Liver (tissue), 9 donors: ENCODE data around the gene MYL1. TPM values are rescaled to one million over a fixed set of nuclear protein-coding genes. Genes with fewer than 3 reads are reported as not detected.

Experiments used
- DNase-seq: peaks from one replicate; pipeline ENCODE4 v3.0.0-alpha.2; 2017; ENCODE audit warnings: low spot score
- H3K27ac ChIP-seq, 2 donors: one replicate each; pipeline ENCODE4 v1.7.0; 2013; ENCODE audit warnings: inconsistent platforms in 2 of 2, low read length in 2 of 2, control low read depth in 1 of 2, low read depth in 1 of 2, mild to moderate bottlenecking in 1 of 2
- H3K27me3 ChIP-seq, 4 donors: one replicate each; pipeline versions ENCODE4 v1.6.1 to v1.7.0; 2013; ENCODE audit warnings: low read length in 3 of 4, inconsistent platforms in 1 of 4, mild to moderate bottlenecking in 1 of 4, moderate library complexity in 1 of 4; ENCODE audit not compliant: control insufficient read depth in 4 of 4, insufficient read depth in 4 of 4
- H3K36me3 ChIP-seq, 4 donors: one replicate each; pipeline versions ENCODE4 v1.6.1 to v1.7.0; 2013; ENCODE audit warnings: low read length in 3 of 4, mild to moderate bottlenecking in 3 of 4, low read depth in 1 of 4, moderate library complexity in 1 of 4; ENCODE audit not compliant: control insufficient read depth in 4 of 4, insufficient read depth in 3 of 4
- H3K4me1 ChIP-seq, 4 donors: one replicate each; pipeline versions ENCODE4 v1.6.1 to v1.7.0; 2013; ENCODE audit warnings: low read length in 3 of 4, mild to moderate bottlenecking in 3 of 4, moderate library complexity in 1 of 4; ENCODE audit not compliant: control insufficient read depth in 4 of 4, insufficient read depth in 4 of 4
- H3K4me3 ChIP-seq, 3 donors: one replicate each; pipeline versions ENCODE4 v1.6.1 to v1.7.0; 2013; ENCODE audit warnings: low read length in 3 of 3, control low read depth in 1 of 3, low read depth in 1 of 3, mild to moderate bottlenecking in 1 of 3
- H3K9ac ChIP-seq, 2 donors: one replicate each; pipeline ENCODE4 v1.7.0; 2013; ENCODE audit warnings: low read length in 2 of 2, mild to moderate bottlenecking in 2 of 2, moderate library complexity in 2 of 2, control low read depth in 1 of 2, low read depth in 1 of 2
- H3K9me3 ChIP-seq, 4 donors: one replicate each; pipeline versions ENCODE4 v1.6.1 to v1.7.0; 2013; ENCODE audit warnings: low read length in 3 of 4; ENCODE audit not compliant: control insufficient read depth in 4 of 4
- EGR1 ChIP-seq, 2 donors: IDR thresholded peaks; 2 replicates each; pipeline ENCODE4 v1.6.1; 2016 to 2018; ENCODE audit warnings: antibody characterized with exemption in 2 of 2, low read depth in 2 of 2
- FOXA1 ChIP-seq: IDR thresholded peaks from 2 replicates; pipeline ENCODE4 v1.6.1; 2016; ENCODE audit warnings: antibody characterized with exemption
- FOXA2 ChIP-seq: IDR thresholded peaks from 2 replicates; pipeline ENCODE4 v1.6.1; 2016; ENCODE audit warnings: antibody characterized with exemption
- GABPA ChIP-seq, 2 donors: IDR thresholded peaks in 1 of 2; conservative IDR thresholded peaks in 1 of 2; 2 replicates each; pipeline ENCODE4 v1.6.1; 2016; ENCODE audit warnings: antibody characterized with exemption in 2 of 2, mild to moderate bottlenecking in 1 of 2, moderate library complexity in 1 of 2
- HNF4A ChIP-seq, 2 donors: conservative IDR thresholded peaks; 2 replicates each; pipeline ENCODE4 v1.6.1; 2016; ENCODE audit warnings: antibody characterized with exemption in 2 of 2, mild to moderate bottlenecking in 2 of 2
- HNF4G ChIP-seq: IDR thresholded peaks from 2 replicates; pipeline ENCODE4 v1.6.1; 2016; ENCODE audit warnings: antibody characterized with exemption
- JUND ChIP-seq, 2 donors: IDR thresholded peaks; 2 replicates each; pipeline ENCODE4 v1.6.1; 2016; ENCODE audit warnings: antibody characterized with exemption in 2 of 2
- NR2F2 ChIP-seq: IDR thresholded peaks from 2 replicates; pipeline ENCODE4 v1.6.1; 2016; ENCODE audit warnings: antibody characterized with exemption
- RAD21 ChIP-seq, 2 donors: IDR thresholded peaks; 2 replicates each; pipeline ENCODE4 v1.6.1; 2016; ENCODE audit warnings: antibody characterized with exemption in 2 of 2, mild to moderate bottlenecking in 2 of 2
- SP1 ChIP-seq: IDR thresholded peaks from 2 replicates; pipeline ENCODE4 v1.6.1; 2018; ENCODE audit warnings: antibody characterized with exemption, mild to moderate bottlenecking
- TAF1 ChIP-seq: conservative IDR thresholded peaks from 2 replicates; pipeline ENCODE4 v1.6.1; 2016; ENCODE audit warnings: antibody characterized with exemption, mild to moderate bottlenecking
- YY1 ChIP-seq: IDR thresholded peaks from 2 replicates; pipeline ENCODE4 v1.6.1; 2016; ENCODE audit warnings: antibody characterized with exemption, mild to moderate bottlenecking
- WGBS: extraction: QIAGEN DNeasy Blood & Tissue Kit; methylation state at CpG from one replicate; pipeline ENCODE4 v1.1.7; 2013; 5-methylcytosine and 5-hydroxymethylcytosine counted together
- polyA plus RNA-seq, 2 donors: library from polyadenylated mRNA; stranded (reverse) in 1 of 2; unstranded in 1 of 2; fragments of 200-250 nt in 1 of 2; fragments of >200 nt in 1 of 2; fragmentation: Nextera tagmentation in 1 of 2; extraction: Ambion mirVana in 1 of 2; gene quantifications; one replicate each; pipeline versions ENCODE4 v1.2.1 to v1.2.3, GENCODE V29; 2013 to 2015
- total RNA-seq, 2 donors: library from RNA; depleted of rRNA; stranded (reverse); fragments of >200 nt; gene quantifications; one replicate each; pipeline ENCODE4 v1.2.3, GENCODE V29; 2014
- TF ChIP-seq, protein P1 (sequence below): IDR thresholded peaks from 2 replicates; pipeline ENCODE4 v1.6.1; 2016; ENCODE audit warnings: antibody characterized with exemption
- TF ChIP-seq, protein P2 (sequence below): fragments of 150-350 bp; IDR thresholded peaks from 2 replicates; pipeline ENCODE4 v1.5.1; 2017; ENCODE audit warnings: improper control_type of control experiment, low read depth, low read length; ENCODE audit not compliant: missing input control
- TF ChIP-seq, protein P3 (sequence below): IDR thresholded peaks from 2 replicates; pipeline ENCODE4 v1.6.1; 2016; ENCODE audit warnings: antibody characterized with exemption, mild to moderate bottlenecking
- TF ChIP-seq, protein P4 (sequence below): IDR thresholded peaks from 2 replicates; pipeline ENCODE4 v1.6.1; 2016; ENCODE audit warnings: antibody characterized with exemption
- donor health status: healthy.
- donor health status: healthy.
- donor health status: healthy.
- donor health status: healthy.
- donor health status: healthy.

MYL1 gene
- total and polyA plus RNA-seq, 4 donors: not detected

DNA sequence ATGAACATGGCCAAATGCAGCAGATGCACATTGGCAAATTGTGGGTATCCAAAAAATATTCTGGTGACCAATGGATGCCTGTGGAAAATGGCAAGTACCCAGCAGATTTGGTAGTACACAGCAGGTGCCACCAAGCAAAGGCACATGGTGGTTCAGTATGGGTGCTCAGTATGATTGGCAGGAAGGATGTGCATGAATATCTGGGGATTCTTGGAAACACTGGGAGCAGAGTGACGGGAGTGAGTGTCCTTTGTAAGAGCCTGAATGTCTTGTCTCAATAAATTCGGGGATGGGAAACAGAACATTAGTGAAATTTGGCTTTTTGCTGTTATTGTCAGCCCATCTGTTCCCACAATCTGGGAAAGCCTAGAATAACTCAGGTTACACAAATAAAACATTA is 52.9 kb downstream of the MYL1 start:
- Histone ChIP-seq H3K36me3 (no peaks in the 10 kb centered on the region), H3K4me1 (no peaks in the 10 kb centered on the region), H3K27ac (no peak overlapping the region), H3K9ac (no peak overlapping the region), H3K4me3 (no peak overlapping the region), H3K9me3 (no peaks in the 10 kb centered on the region), H3K27me3 (no peaks in the 10 kb centered on the region)
- TF ChIP-seq, protein P1, sequence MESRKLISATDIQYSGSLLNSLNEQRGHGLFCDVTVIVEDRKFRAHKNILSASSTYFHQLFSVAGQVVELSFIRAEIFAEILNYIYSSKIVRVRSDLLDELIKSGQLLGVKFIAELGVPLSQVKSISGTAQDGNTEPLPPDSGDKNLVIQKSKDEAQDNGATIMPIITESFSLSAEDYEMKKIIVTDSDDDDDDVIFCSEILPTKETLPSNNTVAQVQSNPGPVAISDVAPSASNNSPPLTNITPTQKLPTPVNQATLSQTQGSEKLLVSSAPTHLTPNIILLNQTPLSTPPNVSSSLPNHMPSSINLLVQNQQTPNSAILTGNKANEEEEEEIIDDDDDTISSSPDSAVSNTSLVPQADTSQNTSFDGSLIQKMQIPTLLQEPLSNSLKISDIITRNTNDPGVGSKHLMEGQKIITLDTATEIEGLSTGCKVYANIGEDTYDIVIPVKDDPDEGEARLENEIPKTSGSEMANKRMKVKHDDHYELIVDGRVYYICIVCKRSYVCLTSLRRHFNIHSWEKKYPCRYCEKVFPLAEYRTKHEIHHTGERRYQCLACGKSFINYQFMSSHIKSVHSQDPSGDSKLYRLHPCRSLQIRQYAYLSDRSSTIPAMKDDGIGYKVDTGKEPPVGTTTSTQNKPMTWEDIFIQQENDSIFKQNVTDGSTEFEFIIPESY: no peak
- TF ChIP-seq YY1: no peak
- DNase-seq: no peak
- 75% methylated on average over 2 of the region's 2 CpGs for WGBS

DNA sequence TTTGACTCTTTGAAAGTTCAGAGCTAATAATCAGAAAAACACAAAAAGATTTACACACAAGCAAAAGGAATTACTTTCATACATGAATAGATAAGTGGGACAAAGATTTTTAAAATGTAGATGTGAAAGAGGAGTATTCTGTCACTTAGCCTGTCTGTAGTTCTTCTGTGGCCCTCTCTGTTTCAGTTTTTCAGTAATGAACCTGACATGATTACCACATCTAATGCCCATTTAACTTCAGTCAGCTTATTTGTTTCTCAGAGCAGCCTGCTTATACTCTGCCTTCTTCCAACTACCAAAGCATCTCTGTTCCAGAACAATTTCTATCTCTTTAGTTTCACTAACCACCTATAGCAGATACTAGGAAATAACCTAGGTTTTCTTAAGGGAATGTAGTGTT is 55.3 kb downstream of the MYL1 start:
- Histone ChIP-seq H3K27me3 (no peaks in the 10 kb centered on the region), H3K27ac (no peak overlapping the region), H3K4me3 (no peak overlapping the region), H3K9me3 (no peaks in the 10 kb centered on the region), H3K4me1 (no peaks in the 10 kb centered on the region), H3K9ac (no peak overlapping the region), H3K36me3 (no peaks in the 10 kb centered on the region)
- no peak for DNase-seq
- no peak for TF ChIP-seq TAF1
- TF ChIP-seq SP1: no peak
- TF ChIP-seq GABPA (IDR thresholded peaks at IDR 0.05 in 1 of 2, conservative IDR thresholded peaks at IDR 0.05 in 1 of 2): no peak
- no peak for TF ChIP-seq NR2F2
- no peak for TF ChIP-seq YY1
- TF ChIP-seq, protein P2, sequence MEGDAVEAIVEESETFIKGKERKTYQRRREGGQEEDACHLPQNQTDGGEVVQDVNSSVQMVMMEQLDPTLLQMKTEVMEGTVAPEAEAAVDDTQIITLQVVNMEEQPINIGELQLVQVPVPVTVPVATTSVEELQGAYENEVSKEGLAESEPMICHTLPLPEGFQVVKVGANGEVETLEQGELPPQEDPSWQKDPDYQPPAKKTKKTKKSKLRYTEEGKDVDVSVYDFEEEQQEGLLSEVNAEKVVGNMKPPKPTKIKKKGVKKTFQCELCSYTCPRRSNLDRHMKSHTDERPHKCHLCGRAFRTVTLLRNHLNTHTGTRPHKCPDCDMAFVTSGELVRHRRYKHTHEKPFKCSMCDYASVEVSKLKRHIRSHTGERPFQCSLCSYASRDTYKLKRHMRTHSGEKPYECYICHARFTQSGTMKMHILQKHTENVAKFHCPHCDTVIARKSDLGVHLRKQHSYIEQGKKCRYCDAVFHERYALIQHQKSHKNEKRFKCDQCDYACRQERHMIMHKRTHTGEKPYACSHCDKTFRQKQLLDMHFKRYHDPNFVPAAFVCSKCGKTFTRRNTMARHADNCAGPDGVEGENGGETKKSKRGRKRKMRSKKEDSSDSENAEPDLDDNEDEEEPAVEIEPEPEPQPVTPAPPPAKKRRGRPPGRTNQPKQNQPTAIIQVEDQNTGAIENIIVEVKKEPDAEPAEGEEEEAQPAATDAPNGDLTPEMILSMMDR: no peak
- TF ChIP-seq, protein P3, sequence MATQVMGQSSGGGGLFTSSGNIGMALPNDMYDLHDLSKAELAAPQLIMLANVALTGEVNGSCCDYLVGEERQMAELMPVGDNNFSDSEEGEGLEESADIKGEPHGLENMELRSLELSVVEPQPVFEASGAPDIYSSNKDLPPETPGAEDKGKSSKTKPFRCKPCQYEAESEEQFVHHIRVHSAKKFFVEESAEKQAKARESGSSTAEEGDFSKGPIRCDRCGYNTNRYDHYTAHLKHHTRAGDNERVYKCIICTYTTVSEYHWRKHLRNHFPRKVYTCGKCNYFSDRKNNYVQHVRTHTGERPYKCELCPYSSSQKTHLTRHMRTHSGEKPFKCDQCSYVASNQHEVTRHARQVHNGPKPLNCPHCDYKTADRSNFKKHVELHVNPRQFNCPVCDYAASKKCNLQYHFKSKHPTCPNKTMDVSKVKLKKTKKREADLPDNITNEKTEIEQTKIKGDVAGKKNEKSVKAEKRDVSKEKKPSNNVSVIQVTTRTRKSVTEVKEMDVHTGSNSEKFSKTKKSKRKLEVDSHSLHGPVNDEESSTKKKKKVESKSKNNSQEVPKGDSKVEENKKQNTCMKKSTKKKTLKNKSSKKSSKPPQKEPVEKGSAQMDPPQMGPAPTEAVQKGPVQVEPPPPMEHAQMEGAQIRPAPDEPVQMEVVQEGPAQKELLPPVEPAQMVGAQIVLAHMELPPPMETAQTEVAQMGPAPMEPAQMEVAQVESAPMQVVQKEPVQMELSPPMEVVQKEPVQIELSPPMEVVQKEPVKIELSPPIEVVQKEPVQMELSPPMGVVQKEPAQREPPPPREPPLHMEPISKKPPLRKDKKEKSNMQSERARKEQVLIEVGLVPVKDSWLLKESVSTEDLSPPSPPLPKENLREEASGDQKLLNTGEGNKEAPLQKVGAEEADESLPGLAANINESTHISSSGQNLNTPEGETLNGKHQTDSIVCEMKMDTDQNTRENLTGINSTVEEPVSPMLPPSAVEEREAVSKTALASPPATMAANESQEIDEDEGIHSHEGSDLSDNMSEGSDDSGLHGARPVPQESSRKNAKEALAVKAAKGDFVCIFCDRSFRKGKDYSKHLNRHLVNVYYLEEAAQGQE: no peak
- no peak for TF ChIP-seq EGR1 (IDR thresholded peaks at IDR 0.05; ENCODE audit: low read depth in 2 of 2)
- TF ChIP-seq, protein P4, sequence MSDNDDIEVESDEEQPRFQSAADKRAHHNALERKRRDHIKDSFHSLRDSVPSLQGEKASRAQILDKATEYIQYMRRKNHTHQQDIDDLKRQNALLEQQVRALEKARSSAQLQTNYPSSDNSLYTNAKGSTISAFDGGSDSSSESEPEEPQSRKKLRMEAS: no peak
- no peak for TF ChIP-seq RAD21 (IDR thresholded peaks at IDR 0.05)
- TF ChIP-seq HNF4A (conservative IDR thresholded peaks at IDR 0.05): no peak
- no peak for TF ChIP-seq HNF4G
- no peak for TF ChIP-seq JUND (IDR thresholded peaks at IDR 0.05)
- TF ChIP-seq, protein P1: no peak
- TF ChIP-seq FOXA2: no peak
- no peak for TF ChIP-seq FOXA1
